HK-2 (cell line): Measurements from ENCODE around the gene CADM1.

Experiments
- DNase-seq: peaks from one replicate; pipeline ENCODE4 v3.0.0-alpha.2; 2018; ENCODE audit not compliant: unreplicated experiment

Gene CADM1

DNA sequence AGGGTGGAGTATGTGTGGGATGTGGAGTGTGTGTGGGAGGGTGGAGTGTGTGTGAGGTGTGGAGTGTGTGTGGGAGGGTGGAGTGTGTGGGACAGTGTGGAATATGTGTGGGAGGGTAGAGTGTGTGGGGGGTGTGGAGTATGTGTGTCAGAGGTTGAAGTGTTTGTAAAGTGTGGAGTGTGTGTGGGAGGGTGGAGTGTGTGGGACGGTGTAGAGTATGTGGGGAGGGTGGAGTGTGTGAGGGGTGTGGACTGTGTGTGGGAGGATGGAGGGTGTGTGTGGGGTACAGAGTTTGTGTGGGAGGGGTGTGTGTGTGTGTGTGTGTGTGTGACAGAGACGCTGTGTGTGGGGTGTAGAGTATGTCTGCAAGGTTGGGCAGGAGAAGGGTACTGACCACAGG is 355.5 kb downstream of the CADM1 start:
- DNase-seq = no peak

DNA sequence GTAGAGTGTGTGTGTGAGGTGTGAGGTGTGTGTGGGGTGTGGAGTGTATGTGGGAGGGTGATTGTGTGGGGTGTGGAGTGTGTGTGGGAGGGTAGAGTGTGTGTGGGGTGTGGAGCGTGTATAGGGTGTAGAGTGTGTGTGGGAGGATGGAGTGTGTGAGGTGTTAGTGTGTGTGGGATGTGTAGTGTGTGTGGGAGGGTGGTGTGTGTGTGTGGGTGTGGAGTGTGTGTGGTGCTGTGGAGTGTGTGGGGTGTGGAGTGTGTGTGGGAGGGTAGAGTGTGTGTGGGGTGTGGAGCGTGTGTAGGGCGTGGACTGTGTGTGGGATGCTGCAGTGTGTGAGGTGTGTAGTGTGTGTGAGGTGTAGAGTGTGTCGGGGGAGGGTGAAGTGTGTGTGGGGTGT is 356.1 kb downstream of the CADM1 start:
- DNase-seq = no peak

DNA sequence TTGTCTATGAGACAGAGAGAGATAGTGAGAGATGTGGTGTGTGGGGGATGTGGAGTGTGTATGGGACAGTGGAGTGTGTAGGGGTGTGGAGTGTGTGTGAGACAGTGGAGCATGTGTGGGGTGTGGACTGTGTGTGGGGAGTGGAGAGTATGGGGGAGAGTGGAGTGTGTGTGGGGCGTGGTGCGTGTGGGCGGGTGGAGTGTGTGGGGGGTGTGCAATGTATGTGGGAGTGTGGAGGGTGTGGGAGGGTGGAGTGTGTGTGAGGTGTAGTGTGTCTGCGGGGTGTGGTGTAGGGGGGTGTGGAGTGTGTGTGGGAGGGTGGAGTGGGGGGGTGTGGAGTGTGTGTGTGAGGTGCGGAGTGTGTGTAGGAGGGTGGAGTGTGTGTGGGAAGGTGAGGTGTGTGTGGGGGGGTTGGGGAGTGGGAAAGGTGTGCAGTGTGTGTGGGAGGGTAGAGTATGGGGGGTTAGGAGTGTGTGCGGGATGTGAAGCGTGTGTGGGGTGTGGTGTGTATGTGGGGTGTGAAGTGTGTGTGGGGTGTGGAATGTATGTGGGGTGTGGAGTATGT is 356.9 kb downstream of the CADM1 start:
- no peak for DNase-seq

DNA sequence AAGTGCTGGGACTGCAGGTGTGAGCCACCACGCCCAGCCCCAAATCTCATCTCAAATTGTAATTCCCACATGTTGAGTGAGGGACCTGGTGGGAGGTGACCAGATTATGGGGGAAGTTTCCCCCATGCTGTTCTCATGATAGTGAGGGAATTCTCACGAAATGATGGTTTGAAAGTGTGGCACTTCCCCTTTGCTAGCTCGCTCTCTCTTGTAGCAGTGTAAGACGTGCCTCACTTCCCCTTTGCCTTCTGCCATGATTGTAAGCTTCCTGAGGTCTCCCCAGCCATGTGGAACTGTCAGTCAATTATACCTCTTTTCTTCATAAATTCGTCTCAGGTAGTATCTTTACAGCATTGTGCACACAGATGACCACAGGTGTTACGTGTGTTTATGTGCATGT is 357.8 kb downstream of the CADM1 start:
- no peak for DNase-seq

DNA sequence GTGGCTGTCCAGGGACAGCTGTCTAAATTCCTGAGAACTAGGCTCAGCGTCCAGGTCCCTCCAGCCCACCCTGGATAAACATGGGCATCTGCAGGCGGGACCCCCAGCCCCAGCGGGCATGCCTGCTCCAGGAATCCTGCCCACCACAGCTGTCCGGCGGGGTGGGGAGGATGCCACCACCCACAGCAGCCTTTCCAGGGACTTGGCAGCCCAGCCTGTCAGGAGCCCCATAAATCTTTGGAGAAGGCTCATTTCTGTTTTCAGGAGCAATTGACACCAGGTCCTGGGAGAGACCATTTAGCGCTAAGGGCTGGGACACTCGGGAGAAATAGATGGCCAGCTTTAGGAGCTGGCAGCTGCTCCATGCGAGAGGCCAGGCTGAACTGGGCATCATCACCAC is 358.9 kb downstream of the CADM1 start:
- no peak for DNase-seq

DNA sequence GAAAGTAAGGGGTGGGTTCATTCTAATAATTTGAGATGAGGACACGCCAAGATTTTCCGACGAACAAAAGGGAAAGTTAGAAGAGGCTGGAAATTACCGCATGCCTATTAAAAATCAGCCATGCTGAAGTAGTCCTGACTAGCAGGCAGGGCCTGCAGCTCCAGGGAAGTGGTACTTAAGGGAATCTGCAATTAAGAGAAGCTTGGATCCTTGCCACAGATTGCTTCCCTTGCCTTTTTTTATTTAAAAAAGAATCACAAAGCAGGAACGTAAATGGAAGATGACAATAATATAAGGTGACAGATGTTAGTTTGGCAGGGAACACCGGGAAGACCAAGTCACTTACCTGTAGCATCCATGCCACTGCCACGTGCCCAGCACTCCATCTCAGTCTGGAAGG is 359.3 kb downstream of the CADM1 start:
- no peak for DNase-seq

DNA sequence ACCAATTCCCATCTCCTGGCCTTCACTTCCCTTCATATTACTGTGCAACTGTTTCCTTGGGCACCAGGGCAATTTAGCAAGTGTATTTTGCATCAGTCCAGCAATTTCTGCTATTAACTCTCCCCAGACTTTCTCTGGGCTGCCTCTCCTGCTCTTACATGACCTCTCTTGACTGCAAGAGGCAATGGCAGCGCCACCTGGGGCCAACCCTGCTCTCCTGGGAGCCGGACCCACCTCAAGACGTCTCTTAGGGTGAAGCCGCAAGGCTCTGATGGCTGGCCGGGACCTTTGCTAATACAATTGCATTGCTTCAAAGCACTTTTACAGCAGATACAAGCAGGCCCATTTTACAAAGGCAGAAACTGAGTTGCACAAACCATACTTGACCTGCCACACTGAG is 360.2 kb downstream of the CADM1 start:
- DNase-seq = no peak

DNA sequence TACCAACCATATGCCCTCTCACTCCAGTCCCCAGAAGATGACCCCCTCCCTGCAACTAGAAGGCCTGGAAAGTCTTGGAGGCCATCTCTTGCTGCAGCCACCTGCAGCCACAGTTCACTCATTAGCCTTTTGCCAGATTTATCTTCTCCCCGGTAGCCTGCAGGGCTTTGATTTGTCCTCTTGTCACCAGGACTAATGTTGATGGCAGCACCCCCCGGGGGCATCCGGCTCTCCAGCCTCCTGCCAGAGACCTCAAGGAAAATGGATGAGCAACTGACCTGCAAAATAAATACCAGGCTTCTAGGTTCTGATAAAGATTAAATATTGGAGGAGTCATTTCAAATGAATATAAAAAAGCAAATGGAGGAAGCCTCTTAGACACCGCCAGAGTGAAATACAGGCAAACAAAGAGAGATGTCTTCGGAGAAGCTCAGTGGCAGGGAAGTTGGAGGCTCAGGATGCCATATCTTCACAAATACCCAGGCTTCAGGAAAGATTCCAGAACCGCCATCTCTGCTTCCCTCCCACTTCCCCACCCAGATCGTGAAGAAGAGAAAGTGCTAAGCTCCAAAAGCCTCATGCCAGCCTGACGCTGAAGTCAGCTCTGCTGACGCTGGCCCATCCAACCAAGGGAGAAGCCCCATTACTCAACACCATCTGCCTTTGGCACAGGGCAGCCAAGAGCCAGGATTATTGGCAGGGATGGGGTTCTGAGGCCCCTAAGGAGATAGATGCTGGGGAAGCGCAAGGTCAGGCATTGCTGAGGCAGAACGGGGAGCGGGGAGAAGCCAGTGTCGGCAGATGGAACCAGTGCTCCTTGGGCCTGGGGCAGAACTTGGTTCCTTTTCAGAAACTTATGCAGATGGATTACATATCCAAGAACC is 362.7 kb downstream of the CADM1 start:
- DNase-seq = no peak

DNA sequence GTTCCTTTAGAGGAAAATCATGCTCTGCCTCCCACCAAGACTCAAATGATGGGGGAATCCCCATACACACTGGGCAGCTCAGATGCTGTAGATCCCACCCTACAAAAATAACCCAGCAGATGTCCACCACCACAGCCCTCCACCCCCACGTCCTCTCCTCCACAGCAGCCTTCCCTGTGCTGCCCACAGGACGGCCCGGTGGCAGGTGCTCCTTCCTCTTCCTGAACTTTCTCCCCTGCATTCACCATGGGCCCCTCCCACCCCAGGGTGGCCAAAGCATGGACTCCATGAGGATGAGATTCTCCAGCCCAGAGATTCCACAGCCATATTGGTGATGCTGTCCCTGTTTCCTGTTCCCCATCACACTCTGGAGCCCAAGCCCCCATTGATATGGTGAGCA is 368.3 kb downstream of the CADM1 start:
- no peak for DNase-seq

DNA sequence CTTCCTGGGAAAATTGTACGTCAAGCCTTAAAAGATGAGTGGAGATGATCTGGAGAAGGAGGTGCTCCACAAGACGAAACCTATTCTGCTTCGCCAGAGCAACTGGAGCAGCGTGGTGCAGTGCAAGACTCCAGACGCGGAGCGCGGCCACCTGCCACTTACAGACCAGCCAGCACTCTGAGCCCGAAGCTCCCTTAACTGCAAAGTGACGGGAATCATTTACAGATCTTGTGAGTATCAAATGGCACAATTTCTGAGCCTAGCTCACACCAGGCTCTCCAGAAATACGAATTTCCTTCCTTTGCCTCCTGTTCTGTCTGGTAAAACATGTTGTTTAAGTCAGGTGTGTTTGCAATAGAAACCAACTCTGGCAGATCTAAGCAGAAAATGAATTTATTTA is 369.3 kb downstream of the CADM1 start:
- DNase-seq = no peak

DNA sequence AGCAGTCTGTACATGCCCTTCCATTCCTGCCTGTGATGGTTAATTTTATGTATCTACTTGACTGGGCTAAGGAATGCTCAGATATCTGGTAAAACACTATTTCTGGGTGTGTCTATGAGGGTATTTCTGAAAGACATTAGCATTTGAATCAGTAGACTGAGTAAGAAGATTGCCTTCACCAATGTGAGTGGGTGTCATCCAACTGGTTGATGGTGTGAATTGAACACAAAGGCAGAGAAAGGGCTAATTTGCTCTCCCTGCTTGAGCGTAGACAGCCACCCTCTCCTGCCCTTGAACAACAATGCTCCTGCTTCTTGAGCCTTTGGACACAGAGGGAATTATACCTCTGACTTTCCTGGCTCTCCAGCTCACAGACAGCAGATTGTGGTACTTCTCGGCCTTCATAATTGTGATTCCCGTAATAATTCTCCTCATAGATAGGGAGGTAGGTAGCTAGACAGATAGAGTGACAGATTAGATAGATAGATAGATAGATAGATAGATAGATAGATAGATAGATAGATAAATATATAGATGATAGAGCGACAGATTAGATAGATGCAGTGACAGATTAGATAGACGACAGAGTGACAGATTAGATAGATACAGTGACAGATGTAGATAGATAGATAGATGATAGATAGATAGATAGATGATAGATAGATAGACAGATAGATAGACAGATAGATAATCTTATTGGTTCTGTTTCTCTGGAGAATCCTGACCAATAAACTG is 370.6 kb downstream of the CADM1 start:
- DNase-seq = no peak

DNA sequence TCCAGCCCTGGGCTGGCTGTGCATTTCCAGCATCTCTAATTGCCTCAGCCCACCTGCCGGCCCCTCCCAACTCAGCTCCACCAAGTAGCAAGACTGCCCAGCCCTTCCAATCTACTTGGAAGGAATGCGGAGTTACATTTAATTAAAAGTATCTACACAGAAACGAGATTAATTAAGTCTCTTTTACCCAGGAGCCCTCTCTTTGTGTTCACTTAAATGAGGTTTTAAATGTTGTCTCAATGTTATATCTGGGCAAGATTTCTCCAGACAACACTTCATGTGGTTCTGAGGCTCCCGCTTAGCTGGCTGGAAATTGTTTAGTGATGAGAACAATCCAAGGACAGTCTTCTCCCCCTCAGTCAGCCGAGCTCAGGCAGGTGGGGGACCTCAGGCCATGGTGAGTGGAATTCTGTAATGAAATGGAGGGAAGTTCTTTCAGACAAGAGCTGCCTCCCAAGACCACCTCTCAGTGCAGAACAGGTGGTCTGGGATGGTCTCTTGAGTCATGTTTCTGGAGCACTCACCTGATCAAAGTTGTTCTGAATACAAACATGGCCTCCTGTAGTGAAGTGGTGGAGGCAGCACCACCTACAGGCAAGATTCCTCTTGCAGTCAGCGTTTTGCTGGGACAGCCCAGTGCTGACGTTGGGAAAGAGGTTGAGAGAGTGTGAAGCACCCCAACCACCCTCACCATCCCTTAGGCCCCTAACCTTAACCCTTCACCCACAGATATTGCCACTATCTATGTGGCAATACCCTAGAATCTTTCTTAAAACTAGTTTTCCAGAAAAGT is 371.6 kb downstream of the CADM1 start:
- DNase-seq = no peak

DNA sequence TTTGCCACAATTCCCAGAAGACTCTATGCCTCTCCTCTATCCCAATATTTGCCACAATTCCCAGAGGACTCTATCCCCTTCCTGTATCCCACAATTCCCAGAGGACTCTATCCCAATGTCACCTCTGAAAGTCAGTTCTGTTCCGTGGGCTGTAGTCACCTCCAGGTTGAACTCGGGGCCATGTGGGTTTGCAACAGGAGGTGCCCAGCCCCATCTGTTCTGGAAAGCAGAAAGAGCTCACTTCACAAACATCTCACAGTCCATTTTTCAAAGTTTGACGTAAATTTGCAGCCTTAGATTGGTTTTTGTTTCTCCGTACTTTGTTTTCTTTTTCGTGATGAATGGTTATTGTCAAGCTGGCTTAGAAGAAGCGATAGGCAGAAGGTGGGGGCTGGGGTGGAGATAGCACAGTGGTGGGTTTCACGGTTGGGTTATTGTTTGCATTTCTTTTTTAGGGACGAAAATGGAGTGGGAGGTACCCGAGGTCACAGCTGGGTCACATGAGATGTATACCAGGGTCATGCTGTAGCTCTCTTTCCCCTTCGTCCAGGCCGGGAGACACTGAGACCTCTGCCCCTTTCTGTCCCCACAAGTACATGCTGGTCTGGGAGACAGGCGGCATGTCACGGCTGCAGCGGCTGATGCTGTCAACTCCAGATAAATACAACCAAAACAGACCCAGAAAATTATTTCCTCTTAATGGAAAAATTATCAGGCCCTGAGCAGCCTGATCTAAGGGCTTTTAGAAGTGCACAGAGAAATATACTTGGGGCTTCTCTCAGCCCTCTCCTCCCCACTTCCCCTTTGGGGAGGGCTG is 374.5 kb downstream of the CADM1 start:
- no peak for DNase-seq

DNA sequence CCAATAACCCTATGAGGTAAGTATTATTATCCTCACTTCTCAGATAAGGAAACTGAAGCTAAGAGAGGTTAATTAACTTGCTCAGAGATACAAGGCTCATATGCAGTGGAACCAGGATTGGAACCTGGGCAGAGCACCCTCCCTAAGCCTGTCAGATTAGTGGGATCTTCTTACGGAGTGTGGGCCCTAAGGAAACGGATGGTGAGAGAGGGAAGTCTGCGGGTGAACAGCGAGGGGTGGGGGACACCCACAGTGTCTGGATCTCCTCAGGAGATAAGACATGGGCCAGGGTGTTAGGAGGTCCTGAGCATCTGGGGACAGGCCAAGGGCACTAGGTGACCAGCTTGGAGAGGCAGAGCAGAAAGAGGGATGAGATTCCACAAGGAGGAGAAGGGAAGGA is 376.0 kb downstream of the CADM1 start:
- DNase-seq = no peak

DNA sequence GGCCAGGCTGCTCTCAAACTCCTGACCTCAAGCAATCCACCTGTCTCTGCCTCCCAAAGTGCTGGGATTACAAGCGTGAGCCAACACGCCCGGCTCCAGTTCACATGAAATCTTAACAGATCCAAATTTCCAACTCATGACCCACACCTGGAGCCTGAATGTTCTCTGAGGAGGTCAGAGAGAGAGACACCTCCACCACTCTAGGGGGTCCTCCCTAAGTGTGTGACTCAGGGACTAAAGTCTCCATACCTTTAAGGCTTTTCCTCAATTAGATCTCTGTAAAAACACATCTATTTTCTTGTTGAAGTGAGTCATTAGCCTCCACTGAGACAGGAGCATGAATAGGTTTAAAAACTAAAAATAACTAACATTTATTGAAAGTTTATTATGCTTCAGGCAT is 376.4 kb downstream of the CADM1 start:
- no peak for DNase-seq

DNA sequence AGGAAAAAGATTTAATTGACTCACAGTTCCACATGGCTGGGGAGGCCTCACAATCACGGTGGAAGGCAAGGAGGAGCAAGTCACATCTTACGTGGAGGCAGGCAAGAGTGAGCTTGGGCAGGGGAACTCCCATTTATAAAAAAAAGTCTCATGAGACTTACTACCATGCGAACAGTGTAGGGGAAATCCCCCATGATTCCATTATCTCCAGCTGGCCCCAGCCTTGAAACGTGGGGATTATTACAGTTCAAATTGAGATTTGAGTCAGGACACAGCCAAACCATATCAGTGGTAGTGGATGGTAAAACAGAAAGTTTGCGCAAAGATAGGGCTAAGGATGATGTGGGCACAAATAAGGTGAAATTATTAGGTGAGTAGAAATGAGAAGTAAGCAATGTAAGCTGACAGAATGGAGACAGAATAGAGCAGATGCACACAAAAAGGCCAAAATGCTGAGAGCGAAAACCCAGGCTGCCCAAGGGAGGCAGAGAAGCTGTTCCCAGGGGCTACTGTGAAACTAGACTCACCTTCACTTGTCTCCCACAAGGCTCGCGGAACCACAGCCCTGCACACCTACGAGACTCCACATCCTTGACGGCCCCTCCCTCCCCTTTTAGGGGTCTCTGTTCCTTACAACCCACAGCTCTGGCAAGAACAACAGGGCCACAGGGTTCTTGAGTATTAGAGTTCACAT is 377.6 kb downstream of the CADM1 start:
- DNase-seq = no peak

DNA sequence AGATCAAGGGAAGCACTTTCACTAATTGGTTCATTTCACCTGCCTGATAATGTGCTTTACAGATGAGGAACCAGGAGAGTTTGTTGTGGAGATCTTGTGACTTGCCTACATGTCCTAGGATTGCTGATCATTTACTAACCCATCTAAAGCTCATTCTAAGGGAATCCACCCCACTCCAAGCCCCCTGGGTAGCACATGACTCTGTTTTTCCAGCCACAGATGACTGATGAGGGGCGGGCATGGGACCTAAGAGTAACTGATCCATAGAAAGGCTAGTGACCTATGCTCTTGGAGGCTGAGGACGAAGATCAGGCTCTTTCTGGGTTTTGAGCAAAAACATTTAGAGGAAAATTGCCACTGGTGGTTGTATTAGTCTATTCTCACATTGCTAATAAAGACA is 378.1 kb downstream of the CADM1 start:
- no peak for DNase-seq

DNA sequence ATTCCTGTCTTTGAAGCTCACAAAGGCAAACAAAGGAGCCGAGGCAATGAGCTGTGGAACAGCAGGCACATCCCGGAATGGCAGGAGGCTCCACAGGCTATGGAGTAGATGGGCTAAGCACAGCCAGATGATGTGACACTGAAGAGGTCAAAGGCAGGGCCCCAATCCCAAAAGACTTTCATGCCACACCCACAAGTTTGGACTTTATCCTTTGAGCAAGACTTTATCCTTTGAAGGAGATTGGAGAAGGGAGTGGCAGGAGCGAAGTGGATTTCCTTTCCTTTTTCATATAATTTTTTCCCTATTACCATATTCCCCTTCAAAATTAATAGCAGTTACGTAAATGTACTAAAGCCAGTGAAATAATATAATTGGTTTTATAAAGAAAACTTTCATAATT is 379.4 kb downstream of the CADM1 start:
- no peak for DNase-seq

DNA sequence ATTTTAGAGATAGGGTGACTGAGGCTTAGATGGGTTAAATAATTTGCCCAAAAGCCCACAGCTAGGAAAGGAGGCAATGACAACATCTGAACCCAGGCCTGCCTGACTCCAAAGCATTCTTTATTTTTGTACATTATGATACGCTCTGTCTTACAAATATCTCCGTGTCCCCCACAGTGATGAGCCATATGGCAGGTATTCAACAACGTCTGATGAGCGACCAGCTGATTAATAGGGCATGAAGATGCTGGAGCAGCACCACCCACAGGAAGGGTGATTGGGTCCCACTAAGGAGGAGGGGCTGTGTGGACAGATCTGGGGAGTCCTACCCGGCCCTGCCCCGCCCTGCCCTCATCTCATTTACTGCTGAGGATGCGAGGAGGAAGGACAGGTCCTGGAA is 380.6 kb downstream of the CADM1 start:
- no peak for DNase-seq

DNA sequence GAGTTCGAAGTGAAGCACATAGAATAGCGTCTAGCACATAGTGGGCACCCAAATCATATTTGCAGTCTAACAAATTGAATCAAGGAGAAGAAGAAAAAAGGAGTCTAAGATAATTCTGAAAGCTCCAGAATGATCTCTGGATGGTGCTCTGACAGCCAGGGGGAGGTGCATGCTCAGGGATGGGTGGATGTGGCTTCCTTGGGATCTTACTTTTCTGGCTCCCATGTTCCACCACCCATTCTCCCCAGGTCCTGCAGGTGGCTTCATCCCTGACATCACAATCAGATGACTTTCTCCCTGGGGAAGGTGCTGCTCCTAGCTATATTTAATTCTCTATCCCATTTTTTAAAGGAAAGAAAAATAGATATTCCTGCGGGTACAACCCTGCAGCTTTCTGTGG is 381.9 kb downstream of the CADM1 start:
- no peak for DNase-seq
